NCI-H524 treated with DMSO at 0.1 percent for 48 hours (cell line): ENCODE data around the gene TRIM68.

Experiments used
- DNase-seq: peaks from one replicate; lab custom pipeline; 2025; lab: John Stamatoyannopoulos, UW

TRIM68 gene

GRCh38 chr11:4605057-4605456, 3.0 kb downstream of the TRIM68 start:
- DNase-seq = no peak

- no peak for DNase-seq
Measured at GRCh38 chr11:4593739-4594138, 14.3 kb downstream of the TRIM68 start, which contains the start of gene OR52I1. OR52I1 (plus strand) TSS chr11:4594039; CDS start chr11:4594039, 0 bp downstream.

- no peak for DNase-seq
Measured at GRCh38 chr11:4589017-4589416, 19.0 kb downstream of the TRIM68 start.

- no peak for DNase-seq
Measured at GRCh38 chr11:4581443-4581842, 26.6 kb downstream of the TRIM68 start, which contains the start of gene OR52I2. OR52I2 (plus strand) TSS chr11:4581743.

GRCh38 chr11:4580124-4580523, 27.9 kb downstream of the TRIM68 start:
- no peak for DNase-seq

GRCh38 chr11:4578624-4579023, 29.4 kb downstream of the TRIM68 start:
- DNase-seq = no peak

- no peak for DNase-seq
Measured at GRCh38 chr11:4577761-4578160, 30.3 kb downstream of the TRIM68 start.

GRCh38 chr11:4576880-4577279, 31.2 kb downstream of the TRIM68 start:
- no peak for DNase-seq

GRCh38 chr11:4569075-4569474, 39.0 kb downstream of the TRIM68 start:
- no peak for DNase-seq

GRCh38 chr11:4565371-4565770, 42.7 kb downstream of the TRIM68 start:
- DNase-seq = no peak

- DNase-seq = no peak
Measured at GRCh38 chr11:4560467-4560866, 47.6 kb downstream of the TRIM68 start.

GRCh38 chr11:4559527-4560440, 48.2 kb downstream of the TRIM68 start:
- DNase-seq = no peak

GRCh38 chr11:4551346-4551979, 56.6 kb downstream of the TRIM68 start:
- DNase-seq = no peak
